Testis (tissue), 3 donors: ENCODE data around the gene HOXD10. TPM values are rescaled to one million over a fixed set of nuclear protein-coding genes. Genes with fewer than 3 reads are reported as not detected.

Experiments used
- DNase-seq: peaks from one replicate; pipeline ENCODE4 v3.0.0-alpha.2; 2019
- H3K27ac ChIP-seq, 2 donors: fragments of 200-600 bp; sonication (generic); one replicate each; pipeline ENCODE4 v1.5.1; 2019
- H3K27me3 ChIP-seq: fragments of 200-600 bp; sonication (generic); one replicate; pipeline ENCODE4 v1.5.1; 2019
- H3K36me3 ChIP-seq: fragments of 200-600 bp; sonication (generic); one replicate; pipeline ENCODE4 v1.5.1; 2017; ENCODE audit warnings: low read depth; ENCODE audit errors: missing control alignments
- H3K4me1 ChIP-seq: fragments of 200-600 bp; sonication (generic); one replicate; pipeline ENCODE4 v1.5.1; 2019
- H3K4me3 ChIP-seq, 2 donors: fragments of 200-600 bp; sonication (generic); one replicate each; pipeline ENCODE4 v1.5.1; 2017 to 2019
- H3K9me3 ChIP-seq: fragments of 200-600 bp; sonication (generic); one replicate; pipeline ENCODE4 v1.5.1; 2017
- POLR2A ChIP-seq: fragments of 450-650 bp; IDR thresholded peaks from one replicate; pipeline ENCODE4 v1.6.1; 2017; ENCODE audit warnings: antibody characterized with exemption, mild to moderate bottlenecking, moderate library complexity
- WGBS, 2 donors: methylation state at CpG; one replicate each; pipeline ENCODE4 v1.1.5; 2018; 5-methylcytosine and 5-hydroxymethylcytosine counted together
- intact Hi-C: fragments of 100-400 bp; cut with DNase I; formaldehyde crosslinking; loops from one replicate; pipeline ENCODE4 v1.15.1; 2023; ENCODE audit warnings: low total_unique reads
- polyA plus RNA-seq: library from polyadenylated mRNA; stranded (reverse); fragments of 350-450 nt; fragmentation: Illumina TruSeq; extraction: RNeasy Lipid Tissue Mini Kit (QIAGEN cat#74804); gene quantifications from one replicate; pipeline ENCODE4 v1.2.3, GENCODE V29; 2014; ENCODE audit warnings: low read depth, low replicate concordance; ENCODE audit not compliant: insufficient read depth
- total RNA-seq, 2 donors: library from RNA; depleted of rRNA; stranded (reverse); fragments of >200 nt; gene quantifications; one replicate each; pipeline ENCODE4 v1.2.3, GENCODE V29; 2016
- TF ChIP-seq, protein P1 (sequence below), 3 experiments: fragments of 450-650 bp in 2 of 3; fragments of 200-600 bp in 1 of 3; sonication (generic) in 1 of 3; IDR thresholded peaks; one replicate each; pipeline ENCODE4 v1.5.1; 2016 to 2019; ENCODE audit warnings: antibody characterized with exemption in 3 of 3, mild to moderate bottlenecking in 2 of 3, moderate library complexity in 1 of 3

The HOXD10 gene
- total and polyA plus RNA-seq, 3 donors from 2014 or later, result 0.92 to 3.3 (median 2.7) TPM

DNA sequence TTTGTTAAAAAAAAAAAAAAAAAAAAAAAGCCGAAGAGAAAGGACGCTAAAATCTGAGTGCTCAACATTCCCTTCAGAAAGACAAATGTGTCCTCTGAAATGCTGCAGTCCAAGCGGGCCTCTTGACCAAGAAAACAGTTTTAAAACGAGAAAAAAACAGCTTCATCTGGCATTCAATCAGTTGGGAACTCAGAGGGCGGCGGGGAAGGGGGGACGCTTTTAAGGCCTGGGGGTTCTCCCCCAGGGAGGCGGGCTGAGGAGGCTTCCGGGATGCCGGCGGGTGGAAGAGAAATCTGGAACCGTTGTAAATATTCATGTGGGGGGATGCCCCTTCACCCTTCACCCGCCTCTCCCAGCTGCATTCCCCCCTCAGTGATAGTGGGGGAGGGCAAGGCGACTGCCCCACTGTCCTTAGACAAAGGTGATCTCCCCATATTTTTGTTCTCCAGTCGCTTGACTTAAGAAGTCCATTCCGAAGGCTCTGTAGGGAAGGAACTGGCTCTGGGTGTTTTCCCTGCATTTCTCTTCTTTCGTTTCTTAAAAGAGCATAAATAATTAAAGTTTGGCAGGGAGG is 12.7 kb upstream of the HOXD10 start:
- H3K9me3 ChIP-seq, result no peaks in the 10 kb centered on the region
- peaks cover under 1% of the 10 kb centered on the region for H3K27me3 ChIP-seq
- intact Hi-C loops, result no loop called here
- no peak for TF ChIP-seq POLR2A
- TF ChIP-seq, protein P1, sequence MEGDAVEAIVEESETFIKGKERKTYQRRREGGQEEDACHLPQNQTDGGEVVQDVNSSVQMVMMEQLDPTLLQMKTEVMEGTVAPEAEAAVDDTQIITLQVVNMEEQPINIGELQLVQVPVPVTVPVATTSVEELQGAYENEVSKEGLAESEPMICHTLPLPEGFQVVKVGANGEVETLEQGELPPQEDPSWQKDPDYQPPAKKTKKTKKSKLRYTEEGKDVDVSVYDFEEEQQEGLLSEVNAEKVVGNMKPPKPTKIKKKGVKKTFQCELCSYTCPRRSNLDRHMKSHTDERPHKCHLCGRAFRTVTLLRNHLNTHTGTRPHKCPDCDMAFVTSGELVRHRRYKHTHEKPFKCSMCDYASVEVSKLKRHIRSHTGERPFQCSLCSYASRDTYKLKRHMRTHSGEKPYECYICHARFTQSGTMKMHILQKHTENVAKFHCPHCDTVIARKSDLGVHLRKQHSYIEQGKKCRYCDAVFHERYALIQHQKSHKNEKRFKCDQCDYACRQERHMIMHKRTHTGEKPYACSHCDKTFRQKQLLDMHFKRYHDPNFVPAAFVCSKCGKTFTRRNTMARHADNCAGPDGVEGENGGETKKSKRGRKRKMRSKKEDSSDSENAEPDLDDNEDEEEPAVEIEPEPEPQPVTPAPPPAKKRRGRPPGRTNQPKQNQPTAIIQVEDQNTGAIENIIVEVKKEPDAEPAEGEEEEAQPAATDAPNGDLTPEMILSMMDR (IDR thresholded peaks at IDR 0.05), result no peak
- no peak overlapping the region for H3K27ac ChIP-seq
- no peaks in the 10 kb centered on the region for H3K36me3 ChIP-seq
- H3K4me1 ChIP-seq, result peaks cover 6% of the 10 kb centered on the region
- WGBS, 2 donors, result 26 to 29% methylated on average over 17 of the region's 17 CpGs
- DNase-seq, result no peak
- H3K4me3 ChIP-seq, result no peak overlapping the region

DNA sequence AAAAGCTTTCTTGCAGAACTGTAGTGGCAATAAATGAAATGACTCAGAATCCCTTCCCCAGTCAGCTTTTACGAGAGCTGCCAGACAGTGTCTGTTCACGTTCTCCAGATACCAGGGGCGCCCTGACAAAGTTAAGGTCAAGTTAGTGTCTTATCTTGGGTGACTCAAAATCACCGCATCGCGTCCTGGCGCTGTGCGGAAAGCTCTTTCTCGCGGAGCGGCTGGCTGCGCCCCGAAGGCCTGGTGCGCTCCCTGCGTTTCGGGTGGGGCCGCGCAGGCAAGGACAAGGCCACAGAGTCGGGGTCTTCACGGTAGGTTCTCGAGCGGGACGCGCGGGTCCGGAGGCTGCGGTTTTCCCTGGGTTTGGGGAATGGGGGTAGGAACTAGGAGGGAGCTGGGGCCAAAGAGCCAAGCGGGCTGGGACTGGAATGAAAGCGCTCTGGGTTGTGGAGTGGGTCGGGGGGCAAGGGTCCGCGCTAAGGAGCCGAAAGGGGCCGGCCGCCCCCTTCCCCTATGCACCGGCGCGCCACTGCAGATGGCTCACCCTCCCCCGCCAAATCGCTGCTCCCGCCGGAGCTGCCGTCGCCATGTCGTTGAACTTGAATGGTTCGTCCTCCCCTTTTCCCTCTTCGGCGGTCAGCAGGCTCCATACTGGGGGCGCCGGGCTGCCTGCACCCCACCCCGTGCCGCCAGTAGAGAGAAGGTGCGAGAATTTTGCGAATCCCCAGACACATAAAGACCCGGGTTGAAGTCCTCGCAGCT is 12.1 kb upstream of the HOXD10 start:
- Histone ChIP-seq H3K4me3 (no peak overlapping the region), H3K9me3 (no peaks in the 10 kb centered on the region), H3K36me3 (no peaks in the 10 kb centered on the region), H3K27me3 (no peaks in the 10 kb centered on the region), H3K27ac (no peak overlapping the region), H3K4me1 (peaks cover 6% of the 10 kb centered on the region)
- TF ChIP-seq POLR2A, result no peak
- no peak for DNase-seq
- 10 to 19% methylated on average over 29 to 56 of the region's 56 CpGs for WGBS, 2 donors
- intact Hi-C loops, result no loop called here

GRCh38 chr2:176105078-176105729 is 11.4 kb upstream of the HOXD10 start:
- H3K4me3 ChIP-seq, result no peak overlapping the region
- H3K27me3 ChIP-seq, result no peaks in the 10 kb centered on the region
- H3K27ac ChIP-seq, result no peak overlapping the region
- intact Hi-C loops, result no loop called here
- 30 to 32% methylated on average over 22 to 25 of the region's 25 CpGs for WGBS, 2 donors
- H3K4me1 ChIP-seq, result peaks cover 6% of the 10 kb centered on the region
- H3K9me3 ChIP-seq, result no peaks in the 10 kb centered on the region
- H3K36me3 ChIP-seq, result no peaks in the 10 kb centered on the region
- DNase-seq, result no peak
- no peak for TF ChIP-seq POLR2A
- TF ChIP-seq, protein P1 (IDR thresholded peaks at IDR 0.05), result no peak

DNA sequence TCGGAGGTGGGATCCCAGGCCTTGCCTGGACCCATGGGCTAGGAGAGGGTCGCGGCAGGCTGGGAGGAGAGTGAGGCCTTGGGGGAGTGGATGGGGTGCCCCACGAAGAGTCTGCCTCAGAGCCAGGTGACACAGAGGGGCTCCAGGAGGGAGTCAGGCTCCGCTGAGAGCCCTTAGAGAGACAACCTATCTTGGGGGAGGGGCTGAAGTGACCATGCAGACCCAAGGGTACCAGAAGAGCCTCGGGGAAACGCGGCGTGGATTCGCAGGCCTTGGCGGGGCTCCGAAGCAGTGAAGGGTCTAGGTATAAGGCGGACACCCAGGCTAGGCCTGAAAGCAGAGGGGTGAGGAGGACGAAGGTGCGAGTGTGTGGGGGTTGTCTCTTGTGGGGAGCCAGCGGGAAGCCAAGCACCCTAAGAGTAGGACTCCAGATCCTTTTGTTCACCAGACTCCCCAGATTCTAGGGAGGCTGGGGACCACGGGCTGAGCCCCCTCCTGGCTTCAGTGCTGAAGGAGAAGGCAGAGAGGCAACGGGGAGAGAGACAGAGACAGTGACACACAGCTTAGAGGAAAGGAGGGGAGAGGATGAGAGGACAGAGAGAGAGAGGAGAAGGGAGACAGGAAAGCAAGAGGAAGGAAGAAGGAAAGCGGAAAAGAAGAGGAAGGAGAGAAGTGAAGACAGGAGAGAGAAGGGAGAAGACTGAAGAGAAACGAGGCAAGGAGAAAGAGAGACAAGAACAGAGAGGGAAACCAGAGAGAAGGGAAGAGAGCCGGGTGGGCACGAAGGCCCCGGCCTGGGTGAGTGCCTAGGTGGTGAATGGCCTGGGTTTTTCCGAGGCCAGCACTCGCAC is 10.6 kb upstream of the HOXD10 start:
- Histone ChIP-seq H3K9me3 (no peaks in the 10 kb centered on the region), H3K4me1 (peaks cover 6% of the 10 kb centered on the region), H3K4me3 (no peak overlapping the region), H3K27ac (no peak overlapping the region), H3K36me3 (no peaks in the 10 kb centered on the region), H3K27me3 (no peaks in the 10 kb centered on the region)
- WGBS, 2 donors, result 30 to 32% methylated on average over 24 to 25 of the region's 25 CpGs
- intact Hi-C loops, result no loop called here
- no peak for DNase-seq
- no peak for TF ChIP-seq POLR2A
- TF ChIP-seq, protein P1 (IDR thresholded peaks at IDR 0.05), result no peak
